HG02973 (cell line): ENCODE measurements around the gene CALML5.

Source experiments
- ATAC-seq: cut with Tn5 transposase; IDR thresholded peaks from one replicate; pipeline ENCODE4 v1.9.1; 2021; ENCODE audit warnings: moderate library complexity; ENCODE audit not compliant: unreplicated experiment

CALML5 gene

GRCh38 chr10:5533098-5533731 lies 33.8 kb upstream of the CALML5 start:
- ATAC-seq = no peak

GRCh38 chr10:5532618-5533097 lies 33.3 kb upstream of the CALML5 start:
- no peak for ATAC-seq

GRCh38 chr10:5532307-5532605 lies 32.9 kb upstream of the CALML5 start:
- no peak for ATAC-seq

GRCh38 chr10:5531558-5532306 lies 32.4 kb upstream of the CALML5 start:
- no peak for ATAC-seq

- ATAC-seq = no peak
Measured at GRCh38 chr10:5530846-5531557, 31.6 kb upstream of the CALML5 start.

- ATAC-seq = no peak
Measured at GRCh38 chr10:5530412-5530806, 31.0 kb upstream of the CALML5 start.

DNA sequence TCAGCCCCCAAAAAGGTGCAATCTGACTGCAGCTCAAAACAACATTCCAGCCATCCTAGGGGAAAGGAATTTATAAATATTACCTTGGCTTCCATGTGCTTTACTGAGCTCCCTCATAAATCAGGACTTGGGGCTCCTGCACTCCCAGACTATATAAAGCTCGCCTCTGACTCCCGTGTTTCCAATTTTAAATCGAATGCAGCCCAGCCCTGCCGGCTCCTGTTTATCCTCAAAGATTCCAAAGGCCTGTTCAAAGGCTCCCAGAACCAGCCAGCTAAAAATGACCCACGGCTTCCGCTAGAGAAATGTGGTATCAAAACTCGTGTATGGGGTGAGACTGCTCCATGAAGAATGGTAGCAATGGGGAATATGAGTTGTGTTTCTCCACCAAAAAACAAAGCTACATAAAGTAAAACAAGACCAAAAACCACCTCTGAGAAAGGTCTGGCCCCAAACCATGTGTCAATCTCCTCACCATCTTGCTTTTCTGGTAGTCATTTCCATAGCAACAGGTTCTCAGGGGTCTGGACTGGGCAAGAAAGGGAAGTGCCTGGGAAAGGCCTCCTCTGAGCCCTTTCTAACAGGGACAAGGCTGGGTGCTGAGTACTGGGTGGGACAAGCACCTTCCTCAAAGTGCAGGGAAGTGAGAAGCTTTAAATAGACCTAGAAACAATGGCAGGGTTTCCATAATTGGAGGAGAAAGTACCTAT lies 30.5 kb upstream of the CALML5 start:
- ATAC-seq = no peak

GRCh38 chr10:5528989-5529701 lies 29.8 kb upstream of the CALML5 start:
- ATAC-seq = no peak

DNA sequence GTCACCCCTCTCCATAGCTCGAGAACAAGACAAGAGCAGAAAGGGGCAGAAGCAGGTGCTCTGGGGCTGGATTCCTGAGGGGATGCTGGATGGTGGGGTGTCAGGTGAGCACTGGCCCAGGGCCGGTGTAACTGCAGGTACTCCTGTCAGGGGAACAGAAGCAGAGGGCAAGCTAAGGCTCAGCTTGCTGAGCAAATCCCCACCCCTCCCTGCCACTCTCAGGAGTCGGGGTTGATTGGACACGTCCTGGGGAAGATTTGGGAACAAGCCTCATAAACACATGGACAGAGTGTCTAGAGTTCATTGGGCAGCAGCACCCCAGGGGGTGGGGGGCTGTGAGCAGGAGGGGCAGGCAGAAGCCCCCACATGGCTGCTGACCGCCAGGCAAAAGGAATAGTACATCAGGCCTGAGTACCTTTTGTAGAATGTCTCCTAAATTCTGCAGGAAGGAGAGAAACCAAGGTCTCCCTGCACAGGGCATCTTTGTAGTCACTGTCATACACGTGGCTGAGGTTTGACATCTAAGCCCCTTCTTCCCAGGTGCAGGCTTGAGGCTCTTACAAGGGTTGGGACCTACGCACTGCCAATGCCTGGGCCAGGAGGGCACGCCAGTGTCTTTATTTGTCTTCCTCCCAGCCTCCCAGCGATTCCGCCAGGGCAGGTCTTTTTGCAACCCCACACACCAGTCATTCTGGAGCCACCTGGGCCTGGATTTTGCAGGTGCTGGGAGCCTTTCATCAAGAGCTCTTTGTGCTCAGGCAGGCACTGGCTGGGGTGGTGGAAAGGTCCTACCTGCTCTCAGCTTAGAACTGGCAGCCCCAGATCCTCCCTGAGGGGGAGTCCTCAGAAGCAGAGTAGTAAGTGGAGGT lies 28.2 kb upstream of the CALML5 start:
- ATAC-seq = no peak

DNA sequence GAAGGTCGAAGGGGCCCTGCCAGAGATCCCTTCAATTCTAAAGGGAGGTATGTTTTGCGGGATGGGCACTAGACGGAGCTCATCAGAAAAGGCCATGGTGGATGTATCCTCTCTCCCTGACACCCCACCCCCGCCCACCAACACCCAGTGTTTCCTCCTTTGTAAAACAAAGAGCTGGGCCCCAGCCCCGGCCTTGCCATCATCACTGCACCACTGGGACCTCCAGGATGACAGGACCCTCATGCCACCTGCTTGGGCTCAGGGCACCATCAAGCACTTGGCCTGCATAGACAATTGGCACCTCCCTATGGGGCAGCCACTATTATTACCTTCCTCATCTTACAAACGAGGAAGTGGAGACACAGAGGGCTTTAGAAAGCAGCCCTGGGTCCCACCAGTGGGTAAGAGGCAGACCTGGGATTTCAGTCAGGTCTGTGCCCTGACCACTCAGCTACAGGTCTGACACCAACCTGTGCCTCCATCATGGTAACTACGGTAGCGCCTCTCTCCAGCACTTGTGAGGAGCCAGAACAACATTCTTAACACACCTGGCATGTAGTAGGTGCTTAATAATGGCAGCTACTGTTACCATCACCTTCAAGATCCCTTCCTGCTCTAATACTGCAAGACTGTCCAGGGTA lies 27.4 kb upstream of the CALML5 start:
- ATAC-seq = no peak

DNA sequence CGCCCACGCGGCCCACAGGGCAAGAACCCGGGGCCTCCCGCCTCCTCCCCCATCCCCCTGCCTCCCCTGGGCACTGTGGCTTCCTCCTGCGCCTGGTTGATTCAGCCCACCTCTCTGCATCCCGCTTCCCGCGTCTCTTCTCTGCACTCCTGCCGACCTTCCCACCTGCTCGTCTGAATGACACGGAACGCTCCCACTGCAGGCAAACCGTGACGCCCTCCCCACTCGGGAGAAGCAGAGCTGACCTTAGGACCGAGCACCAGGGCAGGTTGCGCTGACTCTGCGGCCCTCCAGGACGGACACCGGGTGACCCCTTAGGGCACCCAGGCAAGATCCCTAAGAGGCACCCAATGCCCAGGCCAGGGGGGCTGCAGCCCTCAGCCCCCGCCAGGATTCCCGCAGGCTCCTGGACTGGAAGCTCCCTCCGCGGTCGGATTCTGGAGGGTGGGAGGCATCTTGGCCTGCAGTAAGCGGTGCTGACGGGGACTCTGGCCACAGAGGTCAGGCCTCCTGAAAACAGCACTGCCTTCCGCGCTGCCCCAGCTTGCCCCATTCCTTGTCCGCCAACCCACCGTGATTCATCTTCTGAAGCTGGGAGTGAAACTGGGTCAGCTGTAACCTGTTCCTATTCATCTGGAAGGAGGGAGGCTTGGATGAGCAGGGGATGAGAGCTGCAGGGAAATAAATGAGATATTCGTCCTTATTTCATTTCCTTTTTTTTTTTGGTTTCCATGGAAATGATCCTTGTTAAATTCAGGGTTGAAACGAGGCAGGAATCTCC lies 26.4 kb upstream of the CALML5 start:
- ATAC-seq = no peak

DNA sequence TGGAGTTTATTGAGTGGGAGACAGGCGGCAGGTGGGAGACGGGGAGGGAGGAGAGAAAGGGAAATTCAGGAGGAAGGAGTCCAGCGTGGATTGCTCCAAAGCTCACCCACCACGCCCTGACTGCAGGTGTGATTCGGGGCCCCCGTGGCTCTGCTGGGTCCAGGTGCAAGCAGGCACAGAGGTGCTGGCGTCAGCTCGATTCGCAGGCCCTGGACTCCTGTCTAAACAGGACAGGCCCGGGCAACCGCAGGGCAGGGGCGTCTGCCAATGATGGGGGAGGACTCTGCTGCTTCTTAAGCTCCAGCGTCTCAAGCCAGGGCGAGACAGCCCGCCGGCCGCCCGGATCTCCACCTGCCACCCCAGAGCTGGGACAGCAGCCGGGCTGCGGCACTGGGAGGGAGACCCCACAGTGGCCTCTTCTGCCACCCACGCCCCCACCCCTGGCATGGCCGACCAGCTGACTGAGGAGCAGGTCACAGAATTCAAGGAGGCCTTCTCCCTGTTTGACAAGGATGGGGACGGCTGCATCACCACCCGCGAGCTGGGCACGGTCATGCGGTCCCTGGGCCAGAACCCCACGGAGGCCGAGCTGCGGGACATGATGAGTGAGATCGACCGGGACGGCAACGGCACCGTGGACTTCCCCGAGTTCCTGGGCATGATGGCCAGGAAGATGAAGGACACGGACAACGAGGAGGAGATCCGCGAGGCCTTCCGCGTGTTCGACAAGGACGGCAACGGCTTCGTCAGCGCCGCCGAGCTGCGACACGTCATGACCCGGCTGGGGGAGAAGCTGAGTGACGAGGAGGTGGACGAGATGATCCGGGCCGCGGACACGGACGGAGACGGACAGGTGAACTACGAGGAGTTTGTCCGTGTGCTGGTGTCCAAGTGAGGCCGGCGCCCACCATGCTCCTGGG lies 25.5 kb upstream of the CALML5 start, which contains the start of gene CALML3:
Gene CALML3, plus strand, starts transcription at position 321 of the 920 bp plus-strand sequence. Its CDS starts 125 bp downstream, at position 446.
- no peak for ATAC-seq

DNA sequence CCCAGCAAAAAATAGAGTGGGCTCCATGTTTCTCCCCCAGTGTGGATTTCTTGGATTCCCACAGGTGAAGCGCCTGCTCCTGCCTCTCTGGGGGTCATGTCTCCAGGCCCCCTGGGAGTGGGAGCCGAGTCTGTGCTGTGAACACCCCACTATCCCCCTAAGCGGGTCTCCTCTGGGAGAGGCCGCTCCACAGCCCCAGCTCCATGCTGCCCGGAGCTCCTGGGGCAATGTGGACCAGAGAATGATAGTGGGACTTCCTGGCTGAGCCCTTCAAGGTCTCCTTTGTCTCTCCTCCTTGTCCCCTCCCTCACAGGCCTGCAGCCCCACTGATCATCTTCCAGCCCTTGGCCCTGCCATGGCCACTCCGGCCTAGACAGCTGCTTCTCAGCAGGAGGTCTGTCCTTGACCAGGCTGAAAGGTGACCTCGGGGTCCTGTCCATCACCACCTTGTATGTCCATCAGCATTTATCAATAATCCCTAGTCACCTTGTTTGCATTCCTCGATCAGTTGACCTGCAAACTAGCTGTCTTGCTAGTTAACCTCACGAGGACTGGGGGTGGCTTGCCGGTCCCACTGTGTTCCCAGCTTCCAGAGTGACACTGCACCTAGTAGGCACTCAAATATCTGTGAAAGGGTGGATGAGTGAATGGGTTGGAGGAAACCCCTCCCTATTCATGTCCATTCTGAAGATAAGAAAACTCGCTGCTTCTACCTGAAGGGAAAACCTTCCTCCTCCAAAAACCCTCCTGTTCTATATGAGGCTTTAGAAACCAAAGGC lies 24.6 kb upstream of the CALML5 start:
- ATAC-seq = no peak

- ATAC-seq = no peak
Measured at GRCh38 chr10:5522913-5523560, 23.7 kb upstream of the CALML5 start.

DNA sequence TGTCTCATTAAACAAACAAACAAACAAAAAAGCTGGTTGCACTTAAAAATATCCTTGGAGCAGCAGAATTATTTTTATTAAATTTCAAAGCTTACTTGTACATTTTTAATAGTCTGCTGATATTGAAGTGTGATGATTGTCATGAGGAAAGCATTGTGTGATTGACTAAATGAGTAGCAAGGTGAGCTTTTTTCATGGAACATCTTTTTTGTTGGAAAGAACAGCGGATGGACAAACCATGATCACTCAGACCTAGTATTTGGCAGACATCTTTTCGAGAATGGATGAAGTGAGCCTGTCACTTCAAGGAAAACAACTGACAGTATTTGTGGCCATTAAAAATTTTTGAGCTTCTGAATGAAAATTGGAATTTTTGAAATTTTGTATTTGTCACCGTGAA lies 19.7 kb upstream of the CALML5 start:
- ATAC-seq = no peak

DNA sequence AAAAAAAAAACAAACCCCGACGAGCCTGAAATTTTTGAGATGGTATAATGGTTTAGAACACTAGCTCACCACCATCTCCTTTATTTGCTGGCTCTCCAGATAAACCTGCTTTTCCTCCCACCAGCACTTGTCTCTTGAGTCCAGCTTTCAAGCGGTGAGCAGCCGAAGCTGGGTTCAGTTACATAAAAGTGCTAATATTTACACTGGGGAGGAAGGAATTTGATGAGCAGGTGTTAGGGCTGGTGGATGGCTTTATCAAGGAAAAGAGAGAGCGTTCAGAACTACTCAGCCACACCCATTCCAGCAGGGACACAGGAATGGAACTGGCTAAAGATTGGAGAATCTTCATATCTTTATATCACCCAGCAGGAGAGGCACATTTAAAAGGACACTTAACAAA lies 18.8 kb upstream of the CALML5 start:
- ATAC-seq = no peak
